ENCODE measurements around the gene C14orf119. TPM values are rescaled to one million over a fixed set of nuclear protein-coding genes. Genes with fewer than 3 reads are reported as not detected.

Gene C14orf119
- total RNA-seq, 2 experiments from 2014 or later, result 49.2 to 51.1 TPM

DNA sequence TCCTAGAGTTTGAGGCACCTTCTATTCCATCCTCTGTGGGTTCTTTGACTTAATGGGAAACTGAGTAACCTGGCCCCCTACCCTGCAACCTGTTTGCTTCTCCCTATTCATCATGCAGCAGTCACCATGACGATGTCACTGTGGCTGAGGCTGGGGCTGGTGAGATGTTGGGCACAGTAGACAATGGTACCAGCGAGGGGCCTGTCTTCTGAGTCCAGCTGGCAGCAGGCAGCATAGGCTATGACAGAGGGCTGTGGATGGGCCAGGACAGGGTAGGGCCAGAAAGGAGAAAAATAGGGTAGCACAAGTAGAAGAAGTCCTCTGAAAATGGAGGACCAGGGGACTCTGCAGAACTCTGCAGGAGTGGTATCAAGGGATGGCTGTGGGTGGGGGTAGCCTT is 7.5 kb downstream of the C14orf119 start:
- Mint-ChIP-seq H3K27ac (no peak overlapping the region), H3K9me3 (no peaks in the 10 kb centered on the region), H3K4me1 (ENCODE audit: low read depth) (peaks cover 1% of the 10 kb centered on the region), H3K4me3 (no peak overlapping the region), H3K36me3 (ENCODE audit: low read depth) (peaks cover 14% of the 10 kb centered on the region), H3K27me3 (no peaks in the 10 kb centered on the region)
- ATAC-seq, result no peak
- no peak for DNase-seq
- intact Hi-C loops (cut with micrococcal nuclease), result no loop called here
- TF ChIP-seq, protein P1, sequence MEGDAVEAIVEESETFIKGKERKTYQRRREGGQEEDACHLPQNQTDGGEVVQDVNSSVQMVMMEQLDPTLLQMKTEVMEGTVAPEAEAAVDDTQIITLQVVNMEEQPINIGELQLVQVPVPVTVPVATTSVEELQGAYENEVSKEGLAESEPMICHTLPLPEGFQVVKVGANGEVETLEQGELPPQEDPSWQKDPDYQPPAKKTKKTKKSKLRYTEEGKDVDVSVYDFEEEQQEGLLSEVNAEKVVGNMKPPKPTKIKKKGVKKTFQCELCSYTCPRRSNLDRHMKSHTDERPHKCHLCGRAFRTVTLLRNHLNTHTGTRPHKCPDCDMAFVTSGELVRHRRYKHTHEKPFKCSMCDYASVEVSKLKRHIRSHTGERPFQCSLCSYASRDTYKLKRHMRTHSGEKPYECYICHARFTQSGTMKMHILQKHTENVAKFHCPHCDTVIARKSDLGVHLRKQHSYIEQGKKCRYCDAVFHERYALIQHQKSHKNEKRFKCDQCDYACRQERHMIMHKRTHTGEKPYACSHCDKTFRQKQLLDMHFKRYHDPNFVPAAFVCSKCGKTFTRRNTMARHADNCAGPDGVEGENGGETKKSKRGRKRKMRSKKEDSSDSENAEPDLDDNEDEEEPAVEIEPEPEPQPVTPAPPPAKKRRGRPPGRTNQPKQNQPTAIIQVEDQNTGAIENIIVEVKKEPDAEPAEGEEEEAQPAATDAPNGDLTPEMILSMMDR (IDR thresholded peaks at IDR 0.05), result no peak
- CTCF ChIA-PET, result interaction anchor here (1.4 to 6.5 kb wide), 5 partner anchors 9 to 45 kb away, joined by 3 to 32 read pairs (median 13); partner anchors contain the start of gene CDH24
- POLR2A ChIA-PET, result no interaction called here

DNA sequence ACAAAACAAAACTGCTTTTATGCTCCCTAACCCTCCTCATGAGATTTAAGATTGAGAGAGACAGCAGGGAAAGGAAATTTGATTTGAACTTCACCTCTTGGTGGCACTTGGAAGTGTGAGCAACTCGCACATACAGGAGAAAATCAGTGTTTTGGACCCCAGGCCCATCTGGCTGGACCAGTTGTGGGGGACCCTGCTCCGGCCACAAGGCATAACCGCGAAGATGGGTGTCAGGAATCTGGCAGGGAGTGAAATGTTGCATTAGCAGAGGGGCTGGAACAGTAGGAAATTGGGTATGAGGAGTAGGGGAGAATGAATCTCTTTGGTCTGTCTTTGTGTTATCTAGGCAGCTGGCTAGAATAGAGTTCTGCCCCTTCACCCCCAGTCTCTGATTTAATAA is 8.3 kb downstream of the C14orf119 start:
- Mint-ChIP-seq H3K4me3 (no peak overlapping the region), H3K4me1 (ENCODE audit: low read depth) (no peaks in the 10 kb centered on the region), H3K27ac (no peak overlapping the region), H3K9me3 (no peaks in the 10 kb centered on the region), H3K27me3 (no peaks in the 10 kb centered on the region), H3K36me3 (ENCODE audit: low read depth) (peaks cover 8% of the 10 kb centered on the region)
- POLR2A ChIA-PET, result no interaction called here
- intact Hi-C loops (cut with micrococcal nuclease), result no loop called here
- TF ChIP-seq, protein P1 (IDR thresholded peaks at IDR 0.05), result no peak
- CTCF ChIA-PET, result interaction anchor here (1.7 to 6.5 kb wide), 2 partner anchors 8 to 17 kb away, joined by 4 to 32 read pairs; no protein-coding TSS in a partner anchor
- ATAC-seq (no peak), DNase-seq (no peak)

DNA sequence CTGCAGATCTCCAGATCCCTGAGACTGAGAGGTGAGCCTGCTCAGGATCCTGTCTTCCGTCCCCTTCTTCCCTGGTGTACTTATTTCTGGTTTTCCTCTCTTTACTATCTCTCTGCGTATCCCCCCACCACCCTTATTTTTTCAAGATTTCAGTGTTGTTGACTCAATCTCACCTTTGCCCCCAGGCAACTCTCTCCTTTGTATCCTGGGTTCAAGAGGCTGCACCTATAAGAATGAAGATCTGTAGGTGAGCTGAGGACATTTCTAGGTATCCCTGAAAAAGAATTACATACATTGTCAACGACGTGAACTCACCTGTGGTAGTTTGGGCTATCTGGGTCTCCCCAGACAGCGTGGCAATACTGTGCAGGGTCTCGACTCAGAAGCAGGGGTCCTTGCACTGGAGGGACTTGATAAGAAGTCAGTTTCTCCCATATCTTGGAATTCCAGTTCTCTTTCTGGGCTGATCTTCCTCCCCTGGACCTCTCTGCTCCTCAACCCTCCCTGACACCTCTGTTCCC is 8.8 kb downstream of the C14orf119 start:
- Mint-ChIP-seq H3K4me3 (no peak overlapping the region), H3K27me3 (no peaks in the 10 kb centered on the region), H3K36me3 (ENCODE audit: low read depth) (peaks cover 2% of the 10 kb centered on the region), H3K4me1 (ENCODE audit: low read depth) (no peaks in the 10 kb centered on the region), H3K9me3 (no peaks in the 10 kb centered on the region), H3K27ac (no peak overlapping the region)
- TF ChIP-seq, protein P1 (IDR thresholded peaks at IDR 0.05), result no peak
- DNase-seq (no peak), ATAC-seq (no peak)
- ChIA-PET POLR2A (interaction anchor here (0.7 kb wide), 1 partner anchor 215 kb away, joined by 4 read pairs; no protein-coding TSS in a partner anchor), CTCF (interaction anchor here (6.5 kb wide), 1 partner anchor 17 kb away, joined by 32 read pairs; no protein-coding TSS in a partner anchor)
- intact Hi-C loops (cut with micrococcal nuclease), result no loop called here

DNA sequence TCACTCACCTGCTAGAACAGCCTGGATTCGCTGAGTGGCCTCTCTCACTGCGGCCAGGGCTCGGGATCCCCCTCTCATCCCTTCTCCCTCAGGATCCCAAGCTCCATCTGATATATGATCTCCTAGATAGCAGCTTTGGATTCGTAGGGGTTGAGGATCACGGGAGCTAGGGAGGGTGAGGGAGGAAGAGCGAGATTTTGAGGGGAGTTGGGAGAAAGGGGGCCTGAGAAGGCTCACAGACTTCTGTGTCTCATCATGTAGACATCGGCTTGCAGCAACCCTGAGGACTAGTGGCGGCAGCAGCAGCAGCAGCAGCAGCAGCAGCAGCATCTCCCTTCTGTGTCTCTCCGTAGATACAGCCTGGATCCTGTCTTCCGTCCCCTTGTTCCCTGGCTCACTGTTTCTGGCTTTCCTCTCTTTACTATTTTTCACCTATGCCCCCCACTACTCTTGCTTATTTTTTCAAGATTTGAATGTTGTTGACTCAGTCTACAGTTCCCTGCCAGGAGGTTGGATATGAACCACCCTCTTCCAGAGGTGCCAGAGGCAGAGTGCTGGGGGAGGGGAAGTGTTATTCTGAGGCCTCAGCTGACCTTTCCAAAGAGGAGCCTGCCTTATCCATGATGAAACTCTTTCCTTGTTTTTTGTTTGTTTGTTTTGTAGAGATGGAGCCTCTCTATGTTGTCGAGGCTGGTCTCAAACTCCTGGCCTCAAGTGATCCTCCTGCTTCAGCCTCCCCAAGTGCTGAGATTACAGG is 9.5 kb downstream of the C14orf119 start, which contains the start of gene CIROP:
TSS of gene CIROP (minus strand) at position 399 of the 757 bp plus-strand sequence. CDS start at position 330, 69 bp downstream.
- TF ChIP-seq, protein P1 (IDR thresholded peaks at IDR 0.05), result no peak
- Mint-ChIP-seq H3K4me1 (ENCODE audit: low read depth) (no peaks in the 10 kb centered on the region), H3K9me3 (no peaks in the 10 kb centered on the region), H3K4me3 (no peak within 1 kb of the TSS), H3K36me3 (ENCODE audit: low read depth) (no peaks in the 10 kb centered on the region), H3K27ac (no peak within 1 kb of the TSS), H3K27me3 (no peaks in the 10 kb centered on the region)
- intact Hi-C loops (cut with micrococcal nuclease), result no loop called here
- POLR2A ChIA-PET, result interaction anchor here (0.7 kb wide), 1 partner anchor 214 kb away, joined by 4 read pairs; no protein-coding TSS in a partner anchor
- ATAC-seq (no peak), DNase-seq (no peak)
- CTCF ChIA-PET, result interaction anchor here (1.0 to 6.5 kb wide), 2 partner anchors 16 to 36 kb away, joined by 3 to 32 read pairs; no protein-coding TSS in a partner anchor

DNA sequence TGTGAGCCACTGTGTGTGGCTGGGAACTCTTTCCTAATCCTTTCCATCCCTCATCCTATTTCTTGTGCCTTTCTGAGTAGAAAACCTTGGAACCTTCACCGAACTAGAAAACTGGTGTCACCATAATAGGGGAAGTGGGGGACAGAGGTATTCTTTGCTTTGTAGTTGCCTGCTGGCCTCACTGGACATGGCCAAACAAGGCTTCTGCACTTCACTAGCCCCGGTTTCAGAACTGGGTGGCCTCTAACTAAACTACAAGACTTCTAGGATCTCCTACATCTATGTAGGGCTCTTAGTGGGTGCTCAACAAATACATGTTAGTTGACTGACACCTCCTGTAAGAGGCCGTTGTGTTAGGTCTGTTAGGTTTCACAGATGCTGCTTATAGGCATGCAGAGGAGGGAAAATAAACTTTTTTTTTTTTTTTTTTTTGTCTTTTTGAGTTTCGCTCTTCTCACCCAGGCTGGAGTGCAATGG is 10.1 kb downstream of the C14orf119 start:
- no peak overlapping the region for H3K4me3 Mint-ChIP-seq
- no peaks in the 10 kb centered on the region for H3K27me3 Mint-ChIP-seq
- CTCF ChIA-PET, result interaction anchor here (1.0 kb wide), 1 partner anchor 37 kb away, joined by 3 read pairs; no protein-coding TSS in a partner anchor
- ATAC-seq (no peak), DNase-seq (no peak)
- POLR2A ChIA-PET, result no interaction called here
- TF ChIP-seq, protein P1 (IDR thresholded peaks at IDR 0.05), result no peak
- intact Hi-C loops (cut with micrococcal nuclease), result no loop called here
- H3K4me1 Mint-ChIP-seq (ENCODE audit: low read depth), result no peaks in the 10 kb centered on the region
- no peaks in the 10 kb centered on the region for H3K36me3 Mint-ChIP-seq (ENCODE audit: low read depth)
- H3K27ac Mint-ChIP-seq, result no peak overlapping the region
- H3K9me3 Mint-ChIP-seq, result no peaks in the 10 kb centered on the region

Data from activated CD8-positive, alpha-beta T cell treated with anti-CD3 and anti-CD28 coated beads for 36 hours (primary cell).